Neural cell (in vitro differentiated cells): ENCODE results near the gene ALX3. TPM values are rescaled to one million over a fixed set of nuclear protein-coding genes. Genes with fewer than 3 reads are reported as not detected.

Experiments
- H2AFZ ChIP-seq: fragments of 200-600, 300-800 bp; sonication (generic), shearing (Covaris generic); 2 replicates; pipeline ENCODE4 v1.6.0; 2014; ENCODE audit warnings: low read depth, mild to moderate bottlenecking, antibody characterized with exemption, low read length, moderate library complexity
- H3F3A ChIP-seq: fragments of 200-600 bp; shearing (Covaris generic); 2 replicates; pipeline ENCODE4 v1.6.1; 2016; ENCODE audit warnings: mild to moderate bottlenecking, moderate library complexity, mixed read lengths, antibody characterized with exemption, low read length; ENCODE audit not compliant: insufficient read depth, poor library complexity, severe bottlenecking
- H3K27ac ChIP-seq: fragments of 200-600, 300-800 bp; sonication (generic), shearing (Covaris generic); 2 replicates; pipeline ENCODE4 v1.5.1; 2014; ENCODE audit warnings: mild to moderate bottlenecking, low read length, moderate library complexity
- H3K27me3 ChIP-seq: fragments of 300-800, 200-600 bp; sonication (generic), shearing (Covaris generic); 2 replicates; pipeline ENCODE4 v1.6.0; 2014; ENCODE audit warnings: mild to moderate bottlenecking, low read depth, low read length, moderate library complexity; ENCODE audit not compliant: insufficient read depth
- H3K36me3 ChIP-seq: fragments of 300-800, 200-600 bp; sonication (generic), shearing (Covaris generic); 2 replicates; pipeline ENCODE4 v1.5.1; 2014; ENCODE audit warnings: mild to moderate bottlenecking, antibody characterized with exemption, low read length, moderate library complexity; ENCODE audit not compliant: insufficient read depth
- H3K4me2 ChIP-seq: fragments of 300-800, 200-600 bp; sonication (generic), shearing (Covaris generic); 2 replicates; pipeline ENCODE4 v1.6.0; 2014; ENCODE audit warnings: mild to moderate bottlenecking, low read length
- H3K4me3 ChIP-seq: fragments of 300-800, 200-600 bp; sonication (generic), shearing (Covaris generic); 2 replicates; pipeline ENCODE4 v1.5.1; 2014; ENCODE audit warnings: mild to moderate bottlenecking, low read length, moderate library complexity
- H3K79me2 ChIP-seq: fragments of 200-600 bp; shearing (Covaris generic); replicated peaks from 2 replicates; pipeline ENCODE4 v1.6.0; 2014; ENCODE audit warnings: mild to moderate bottlenecking, low read length, moderate library complexity; ENCODE audit not compliant: insufficient read depth
- H3K9ac ChIP-seq: fragments of 300-800, 200-600 bp; sonication (generic), shearing (Covaris generic); 2 replicates; pipeline ENCODE4 v1.6.1; 2016; ENCODE audit warnings: mild to moderate bottlenecking, low read length, mixed read lengths
- H3K9me2 ChIP-seq: fragments of 200-600 bp; shearing (Covaris generic); 2 replicates; pipeline ENCODE4 v1.6.1; 2016; ENCODE audit warnings: mild to moderate bottlenecking, low read length, mixed read lengths; ENCODE audit not compliant: insufficient read depth
- H3K9me3 ChIP-seq: fragments of 200-600, 300-800 bp; sonication (generic), shearing (Covaris generic); 2 replicates; pipeline ENCODE4 v1.6.1; 2016; ENCODE audit warnings: mild to moderate bottlenecking, mixed run types, low read length, moderate library complexity, mixed read lengths
- H4K20me1 ChIP-seq: fragments of 200-600 bp; shearing (Covaris generic); 2 replicates; pipeline ENCODE4 v1.6.1; 2016; ENCODE audit warnings: mild to moderate bottlenecking, mixed run types; ENCODE audit not compliant: insufficient read depth
- CTCF ChIP-seq: fragments of 450-650 bp; IDR thresholded peaks from 2 replicates; pipeline ENCODE4 v1.5.1; 2014; ENCODE audit warnings: antibody characterized with exemption, mild to moderate bottlenecking, moderate library complexity; ENCODE audit not compliant: poor library complexity, severe bottlenecking
- EP300 ChIP-seq: fragments of 450-650 bp; conservative IDR thresholded peaks from 2 replicates; pipeline ENCODE4 v1.6.1; 2014; ENCODE audit warnings: antibody characterized with exemption, mild to moderate bottlenecking, moderate library complexity; ENCODE audit not compliant: poor library complexity, severe bottlenecking
- EZH2 ChIP-seq: fragments of 200-600, 300-800 bp; shearing (Covaris generic), sonication (generic); IDR thresholded peaks from 2 replicates; pipeline ENCODE4 v1.6.1; 2014; ENCODE audit warnings: antibody characterized with exemption, low read length, borderline replicate concordance, mild to moderate bottlenecking; ENCODE audit not compliant: insufficient read depth, poor library complexity, severe bottlenecking
- MXI1 ChIP-seq: fragments of 450-650 bp; conservative IDR thresholded peaks from 2 replicates; pipeline ENCODE4 v1.6.1; 2014; ENCODE audit warnings: antibody characterized with exemption, mild to moderate bottlenecking; ENCODE audit not compliant: poor library complexity, severe bottlenecking
- POLR2AphosphoS5 ChIP-seq: IDR thresholded peaks from 2 replicates; pipeline ENCODE4 v1.6.1; 2012
- RAD21 ChIP-seq: fragments of 450-650 bp; conservative IDR thresholded peaks from 2 replicates; pipeline ENCODE4 v1.6.1; 2014; ENCODE audit warnings: antibody characterized with exemption, mild to moderate bottlenecking, moderate library complexity
- REST ChIP-seq: IDR thresholded peaks from 2 replicates; pipeline ENCODE4 v1.6.1; 2012; ENCODE audit warnings: borderline replicate concordance
- SMC3 ChIP-seq: fragments of 450-650 bp; conservative IDR thresholded peaks from 2 replicates; pipeline ENCODE4 v1.6.1; 2014; ENCODE audit warnings: antibody characterized with exemption, mild to moderate bottlenecking, moderate library complexity; ENCODE audit not compliant: poor library complexity
- TAF1 ChIP-seq: IDR thresholded peaks from 2 replicates; pipeline ENCODE4 v1.6.1; 2012; ENCODE audit warnings: low read depth
- polyA plus RNA-seq: library from polyadenylated mRNA; depleted of rRNA; stranded (reverse); fragments of >200 nt; gene quantifications from 2 replicates; pipeline ENCODE4 v1.2.3, GENCODE V29; 2014

The ALX3 gene
- polyA plus RNA-seq, 1 donor from 2014 or later = not detected

GRCh38 chr1:110056285-110056683 is 14.2 kb downstream of the ALX3 start:
- no peak overlapping the region for H3K4me3 ChIP-seq
- no peak overlapping the region for H3K27ac ChIP-seq
- H3K4me2 ChIP-seq = no peak overlapping the region
- no peaks in the 10 kb centered on the region for H3K9me2 ChIP-seq
- H2AFZ ChIP-seq = no peak overlapping the region
- peaks cover 9% of the 10 kb centered on the region for H3K36me3 ChIP-seq
- H3K9me3 ChIP-seq = no peaks in the 10 kb centered on the region
- H3F3A ChIP-seq = no peaks in the 10 kb centered on the region
- no peaks in the 10 kb centered on the region for H4K20me1 ChIP-seq
- H3K9ac ChIP-seq = no peak overlapping the region
- H3K79me2 ChIP-seq = no peaks in the 10 kb centered on the region
- no peaks in the 10 kb centered on the region for H3K27me3 ChIP-seq
- TF ChIP-seq RAD21 (no peak), EP300 (no peak), POLR2AphosphoS5 (no peak), SMC3 (no peak), REST (no peak), TAF1 (no peak), MXI1 (no peak), EZH2 (no peak), CTCF (no peak)

DNA sequence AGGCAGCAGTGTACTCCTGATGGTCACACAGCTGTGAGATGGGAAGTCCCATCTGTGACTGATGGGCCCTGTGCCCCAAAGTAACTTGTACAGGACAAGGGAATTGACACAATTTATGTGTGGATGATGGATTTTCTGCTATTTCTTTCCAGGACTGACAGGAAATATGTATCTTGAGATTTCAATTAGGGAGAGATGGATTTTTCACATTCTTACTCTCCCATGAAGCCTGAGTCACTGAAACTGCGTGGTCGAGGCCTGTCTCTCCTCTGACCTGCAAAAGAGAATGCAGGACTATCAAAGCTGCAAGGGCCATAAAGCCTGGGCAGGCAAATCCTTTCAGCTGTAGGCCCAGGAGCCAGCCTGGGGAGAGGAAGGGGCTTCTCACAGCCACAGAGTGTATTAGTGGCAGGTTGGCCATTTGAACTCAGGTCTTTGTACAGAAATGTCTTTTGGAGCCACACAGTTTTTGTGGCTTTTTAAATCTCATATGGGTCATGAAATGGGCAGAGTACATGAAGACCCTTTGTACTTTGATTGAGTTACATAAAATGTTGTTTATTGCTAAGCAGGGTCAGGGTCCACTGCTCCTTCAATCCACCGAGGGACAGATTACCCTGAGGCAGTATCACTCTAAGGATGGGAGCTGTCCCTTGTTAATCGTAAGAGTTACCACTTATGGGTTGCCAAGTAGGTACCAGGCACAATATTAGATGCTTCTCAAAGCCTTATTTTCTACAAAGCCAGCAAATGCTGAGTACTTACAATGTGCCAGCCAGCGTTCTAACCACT is 14.8 kb downstream of the ALX3 start:
- Histone ChIP-seq H3K9ac (no peak overlapping the region), H3F3A (no peaks in the 10 kb centered on the region), H3K4me3 (no peak overlapping the region), H3K9me2 (no peaks in the 10 kb centered on the region), H4K20me1 (no peaks in the 10 kb centered on the region), H3K27me3 (no peaks in the 10 kb centered on the region), H3K79me2 (no peaks in the 10 kb centered on the region), H3K4me2 (no peak overlapping the region), H3K36me3 (peaks cover 9% of the 10 kb centered on the region), H3K9me3 (no peaks in the 10 kb centered on the region), H3K27ac (no peak overlapping the region), H2AFZ (no peak overlapping the region)
- TF ChIP-seq TAF1 = no peak
- TF ChIP-seq REST = no peak
- TF ChIP-seq EP300 = no peak
- no peak for TF ChIP-seq CTCF
- TF ChIP-seq POLR2AphosphoS5 = no peak
- TF ChIP-seq EZH2 = no peak
- TF ChIP-seq SMC3 = no peak
- TF ChIP-seq MXI1 = no peak
- no peak for TF ChIP-seq RAD21
